ACC112 (cell line): ENCODE measurements around the gene KCNQ5.
A peak's percentile ranks its signal among the peaks of the same experiment; 100 is the strongest.

Experiments used
- H2AFZ ChIP-seq: fragments of 200-600 bp; sonication (generic); one replicate; pipeline ENCODE4 v1.6.0; 2017; ENCODE audit warnings: antibody characterized with exemption, low read length; ENCODE audit not compliant: unreplicated experiment
- H3K27ac ChIP-seq: fragments of 200-600 bp; sonication (generic); 2 replicates; pipeline ENCODE4 v1.5.1; 2014; ENCODE audit warnings: low read depth, mild to moderate bottlenecking, antibody characterized with exemption, low read length, moderate library complexity
- H3K27me3 ChIP-seq: fragments of 200-600 bp; sonication (generic); 2 replicates; pipeline ENCODE4 v1.6.1; 2014; ENCODE audit warnings: mild to moderate bottlenecking, antibody characterized with exemption, low read length, moderate library complexity, mixed read lengths; ENCODE audit not compliant: insufficient read depth
- H3K36me3 ChIP-seq: fragments of 200-600 bp; sonication (generic); 2 replicates; pipeline ENCODE4 v1.6.1; 2016; ENCODE audit warnings: mild to moderate bottlenecking, antibody characterized with exemption, low read length, moderate library complexity, mixed read lengths; ENCODE audit not compliant: insufficient read depth
- H3K4me1 ChIP-seq: fragments of 200-600 bp; sonication (generic); one replicate; pipeline ENCODE4 v1.6.1; 2016; ENCODE audit warnings: low read length, mixed read lengths; ENCODE audit not compliant: insufficient read depth, unreplicated experiment, control insufficient read depth
- H3K4me3 ChIP-seq: fragments of 200-600 bp; sonication (generic); 2 replicates; pipeline ENCODE4 v1.5.1; 2014; ENCODE audit warnings: mild to moderate bottlenecking, low read depth, low read length
- H3K79me2 ChIP-seq: fragments of 200-600 bp; sonication (generic); one replicate; pipeline ENCODE4 v1.6.0; 2016; ENCODE audit warnings: low read length; ENCODE audit not compliant: control insufficient read depth, unreplicated experiment, insufficient read depth

KCNQ5 gene

DNA sequence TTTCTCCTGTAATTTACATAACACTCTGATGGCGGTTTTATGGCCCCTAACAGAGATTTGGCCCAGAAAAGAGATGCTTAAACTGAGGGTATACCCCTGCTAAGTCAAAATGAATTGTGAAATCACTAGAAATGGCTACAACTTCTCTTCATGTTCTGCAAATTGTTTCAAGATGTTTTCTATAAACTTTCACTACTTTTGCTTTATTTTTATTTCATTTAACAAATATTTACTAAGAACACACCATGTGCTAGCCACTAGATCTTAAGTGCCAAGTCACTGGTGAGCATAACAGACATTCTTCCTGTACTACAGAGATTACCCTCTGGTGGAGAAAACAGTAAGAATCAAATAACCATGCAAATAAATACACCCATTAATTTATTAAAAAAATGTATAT, 87.6 kb downstream of the KCNQ5 start:
- Histone ChIP-seq H3K4me1 (no peaks in the 10 kb centered on the region), H3K79me2 (no peaks in the 10 kb centered on the region)

DNA sequence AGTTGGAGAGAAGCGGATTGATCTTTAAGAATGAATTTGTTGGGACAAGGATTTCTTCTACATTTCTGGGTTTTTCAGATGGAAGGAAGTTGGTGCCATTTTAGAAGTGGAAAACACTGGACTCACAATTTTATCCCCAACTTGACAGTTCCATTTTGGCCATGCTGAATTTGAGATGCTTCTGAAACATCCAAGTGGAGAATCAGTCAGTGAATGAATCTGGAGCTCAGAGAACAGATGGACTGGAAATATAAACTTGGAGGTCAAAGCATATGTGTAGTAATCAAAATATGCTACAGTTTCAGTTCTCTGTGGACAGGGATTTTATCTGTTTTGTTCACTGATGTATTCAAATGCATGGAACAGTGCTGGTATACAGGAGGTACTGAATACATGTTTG, 89.9 kb downstream of the KCNQ5 start:
- Histone ChIP-seq H3K79me2 (no peaks in the 10 kb centered on the region), H3K27me3 (no peaks in the 10 kb centered on the region), H3K27ac (no peak overlapping the region), H3K4me3 (no peak overlapping the region), H3K36me3 (peaks cover 8% of the 10 kb centered on the region; the same call in 1 of the 2 replicates), H3K4me1 (no peaks in the 10 kb centered on the region), H2AFZ (no peak overlapping the region)

More for the DNA sequence above, 87.6 kb downstream of the KCNQ5 start:
- Histone ChIP-seq H3K4me3 (no peak overlapping the region), H3K27ac (no peak overlapping the region), H3K36me3 (peaks cover 8% of the 10 kb centered on the region; the same call in 1 of the 2 replicates), H2AFZ (no peak overlapping the region), H3K27me3 (no peaks in the 10 kb centered on the region)

DNA sequence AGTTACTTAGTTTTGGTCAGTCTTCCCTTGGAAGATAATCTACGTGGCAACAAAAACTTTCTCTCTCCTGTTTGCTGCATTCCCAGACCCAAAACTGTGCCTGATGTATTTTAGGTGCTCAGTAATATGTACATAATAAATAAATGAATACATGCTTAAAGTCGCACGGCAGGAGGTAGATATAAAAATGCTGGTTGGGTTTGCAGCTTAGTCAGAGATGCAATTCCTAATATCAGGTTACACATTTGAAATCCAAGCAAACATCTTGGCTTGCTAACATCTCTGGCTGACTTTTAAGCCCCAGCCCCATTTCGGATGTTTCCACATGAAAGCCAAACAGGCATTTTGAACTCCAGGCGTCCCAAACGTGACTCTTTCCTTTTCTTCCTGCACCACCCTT, 91.0 kb downstream of the KCNQ5 start:
- H3K36me3 ChIP-seq, result peaks cover 8% of the 10 kb centered on the region; the same call in 1 of the 2 replicates

DNA sequence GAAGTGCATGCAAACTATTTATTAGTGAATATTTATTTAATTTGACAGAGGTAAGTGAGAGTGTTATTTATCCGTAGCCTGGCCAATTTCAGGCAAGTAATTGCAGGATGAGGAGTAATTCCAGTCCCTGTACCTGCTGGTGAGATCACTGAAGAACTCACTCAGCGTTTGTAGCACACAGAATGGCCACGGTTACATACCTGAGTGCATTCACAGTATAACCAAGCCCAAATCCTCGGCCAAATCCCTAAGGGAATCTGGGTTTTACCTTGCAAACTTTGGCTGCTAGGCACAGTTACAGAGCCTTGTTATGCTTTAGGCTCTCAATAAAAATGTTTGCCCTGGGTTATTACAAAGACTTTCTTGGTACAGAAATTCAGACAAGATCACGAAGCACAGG, 93.3 kb downstream of the KCNQ5 start:
- peaks cover 5% of the 10 kb centered on the region; the same call in 1 of the 2 replicates for H3K36me3 ChIP-seq
- no peaks in the 10 kb centered on the region for H3K27me3 ChIP-seq
- no peak overlapping the region for H2AFZ ChIP-seq
- peaks cover 5% of the 10 kb centered on the region for H3K4me1 ChIP-seq
- no peaks in the 10 kb centered on the region for H3K79me2 ChIP-seq
- H3K4me3 ChIP-seq, result no peak overlapping the region
- H3K27ac ChIP-seq, result no peak overlapping the region

More for the DNA sequence above, 91.0 kb downstream of the KCNQ5 start:
- H3K27me3 ChIP-seq, result no peaks in the 10 kb centered on the region
- H3K79me2 ChIP-seq, result no peaks in the 10 kb centered on the region
- H3K4me1 ChIP-seq, result no peaks in the 10 kb centered on the region
- H3K4me3 ChIP-seq, result no peak overlapping the region
- H2AFZ ChIP-seq, result no peak overlapping the region
- no peak overlapping the region for H3K27ac ChIP-seq

DNA sequence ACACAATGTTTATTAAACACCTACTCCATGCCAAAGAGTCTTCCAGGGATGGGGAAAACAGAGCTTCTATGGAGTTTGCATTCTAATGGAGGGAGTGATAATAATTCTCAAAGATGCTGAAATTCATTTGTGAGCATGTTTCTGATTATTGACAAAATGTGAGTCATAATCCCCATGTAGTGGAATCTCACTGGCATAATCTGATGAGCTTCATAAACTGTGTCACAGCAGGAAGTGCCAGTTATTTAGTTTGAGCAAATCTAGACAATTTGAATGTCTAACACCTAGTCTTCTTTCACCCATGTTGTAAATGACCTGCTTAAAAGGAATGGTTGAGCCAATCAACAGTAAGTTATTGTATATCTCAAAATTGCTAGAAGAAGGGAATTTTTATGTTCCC, 95.1 kb downstream of the KCNQ5 start:
- Histone ChIP-seq H2AFZ (no peak overlapping the region), H3K79me2 (no peaks in the 10 kb centered on the region)

DNA sequence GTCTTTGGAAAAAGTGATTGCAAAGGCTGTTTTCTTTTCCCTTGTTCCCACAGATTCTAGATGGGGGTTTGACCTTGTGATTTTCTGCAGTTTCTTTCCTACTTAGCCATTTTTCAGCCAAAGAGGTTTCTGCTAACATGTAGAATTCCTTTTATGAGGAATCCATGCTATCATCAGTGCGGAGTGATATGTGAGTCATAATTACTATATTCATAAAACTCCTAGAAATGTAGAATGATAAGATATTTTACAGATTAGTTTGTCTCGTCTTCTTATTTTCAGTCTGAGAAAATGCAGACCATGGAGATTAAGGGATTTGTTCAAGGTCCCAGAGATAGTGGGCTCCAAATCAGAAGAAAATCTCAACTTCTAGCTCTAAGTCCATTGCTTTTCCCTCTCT, 98.6 kb downstream of the KCNQ5 start:
- H3K4me1 ChIP-seq, result peaks cover 14% of the 10 kb centered on the region
- no peak overlapping the region for H3K27ac ChIP-seq
- H3K4me3 ChIP-seq, result 0 out of 2 replicates have a peak overlapping the region, but pooled peaks have one; percentile 14
- H3K36me3 ChIP-seq, result no peaks in the 10 kb centered on the region
- H3K27me3 ChIP-seq, result no peaks in the 10 kb centered on the region
- peak overlapping the region; percentile 22 for H2AFZ ChIP-seq
- no peaks in the 10 kb centered on the region for H3K79me2 ChIP-seq

More for the DNA sequence above, 95.1 kb downstream of the KCNQ5 start:
- Histone ChIP-seq H3K36me3 (no peaks in the 10 kb centered on the region), H3K27ac (no peak overlapping the region), H3K27me3 (no peaks in the 10 kb centered on the region), H3K4me1 (peaks cover 14% of the 10 kb centered on the region), H3K4me3 (no peak overlapping the region)

DNA sequence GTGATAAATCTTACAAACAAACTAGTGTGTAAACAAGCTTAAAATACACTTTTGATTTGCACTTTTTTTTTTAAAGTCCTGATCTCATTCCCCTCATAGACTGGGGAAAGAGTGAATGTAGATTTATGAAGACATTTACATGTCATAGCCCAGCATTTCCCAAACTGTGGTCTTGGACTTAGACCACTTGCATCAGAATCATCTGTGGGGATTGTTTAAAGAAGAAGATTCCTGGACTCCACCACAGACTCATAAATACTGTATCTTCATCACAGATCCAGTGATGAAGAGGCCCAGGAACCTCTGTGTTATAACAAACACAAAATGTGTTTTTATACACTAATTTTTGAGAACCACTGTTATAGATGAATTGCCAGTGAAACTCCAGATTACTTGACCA, 99.5 kb downstream of the KCNQ5 start:
- H3K36me3 ChIP-seq, result no peaks in the 10 kb centered on the region
- H2AFZ ChIP-seq, result no peak overlapping the region
- H3K27me3 ChIP-seq, result no peaks in the 10 kb centered on the region
- H3K4me1 ChIP-seq, result peaks cover 14% of the 10 kb centered on the region
- no peaks in the 10 kb centered on the region for H3K79me2 ChIP-seq
- H3K4me3 ChIP-seq, result no peak overlapping the region
- no peak overlapping the region for H3K27ac ChIP-seq

DNA sequence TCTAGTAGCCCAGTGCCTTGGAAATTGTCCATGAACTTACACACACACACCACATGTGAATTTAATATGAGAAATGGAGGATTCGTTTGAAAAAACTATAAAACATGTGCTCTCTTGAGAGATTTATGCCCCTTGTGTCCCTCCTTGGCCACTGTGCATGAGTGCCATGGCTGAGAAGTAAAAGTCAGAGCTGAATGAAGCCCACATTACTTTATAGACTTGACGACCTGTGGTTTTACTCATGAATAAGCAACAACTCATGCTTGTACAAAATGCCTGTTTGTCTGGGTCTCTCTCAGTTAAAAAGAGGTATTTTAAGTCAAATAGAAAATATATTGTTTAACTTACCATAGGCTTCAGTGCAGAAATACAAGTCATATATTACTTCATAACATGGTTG, 102.7 kb downstream of the KCNQ5 start:
- Histone ChIP-seq H3K36me3 (peaks cover 3% of the 10 kb centered on the region; the same call in 1 of the 2 replicates), H2AFZ (no peak overlapping the region), H3K4me1 (peaks cover 21% of the 10 kb centered on the region), H3K27me3 (no peaks in the 10 kb centered on the region), H3K79me2 (no peaks in the 10 kb centered on the region), H3K27ac (no peak overlapping the region), H3K4me3 (no peak overlapping the region)

DNA sequence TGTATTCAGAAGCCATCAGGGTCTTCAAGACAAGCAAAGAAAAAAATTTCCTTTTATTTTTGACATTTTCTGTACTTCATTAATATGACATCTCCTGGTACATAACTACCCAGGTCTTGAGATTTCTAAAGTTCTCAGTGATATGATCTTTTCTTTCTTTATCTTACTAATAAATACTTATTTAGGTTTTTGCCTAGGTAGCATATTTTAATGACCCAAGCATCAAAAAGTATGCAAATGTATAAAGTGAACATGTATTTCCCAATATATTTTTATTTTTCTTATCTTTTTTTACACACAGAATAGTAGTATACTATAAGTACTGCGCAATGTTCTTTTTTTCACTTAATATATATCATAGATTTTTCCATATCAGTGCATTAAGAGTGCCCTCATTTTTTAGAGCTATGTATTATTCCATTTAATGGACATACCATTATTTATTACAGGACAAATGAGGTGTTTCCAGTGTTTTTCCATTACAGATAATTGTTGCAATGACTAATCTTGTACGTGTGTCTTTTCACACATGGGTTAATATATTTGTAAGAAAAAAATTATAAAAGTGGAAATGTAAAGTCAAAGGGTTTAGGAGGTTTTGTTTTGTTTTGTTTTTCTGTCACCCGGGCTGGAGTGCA, 107.0 kb downstream of the KCNQ5 start:
- no peaks in the 10 kb centered on the region for H3K79me2 ChIP-seq

DNA sequence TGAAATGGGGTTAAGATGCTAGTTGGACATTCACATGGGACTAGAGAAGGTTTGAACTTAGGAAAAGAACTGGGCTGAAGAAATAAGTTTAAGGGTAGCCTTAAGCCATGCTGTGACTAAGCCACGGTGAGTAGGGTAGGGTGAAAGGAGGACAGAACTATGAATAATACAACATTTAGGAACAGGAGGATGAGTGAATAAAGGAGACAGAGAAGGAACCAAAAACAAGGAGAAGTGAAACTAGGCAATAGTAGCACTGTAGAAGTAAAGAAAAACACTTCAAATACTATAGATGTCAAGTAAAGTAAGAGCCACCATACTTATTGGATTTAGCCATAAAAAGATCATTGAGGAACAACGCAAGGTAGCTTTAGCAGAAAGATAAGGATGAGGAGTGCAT, 111.2 kb downstream of the KCNQ5 start:
- H3K4me3 ChIP-seq, result no peak overlapping the region
- peaks cover 8% of the 10 kb centered on the region for H3K4me1 ChIP-seq
- no peak overlapping the region for H2AFZ ChIP-seq
- H3K79me2 ChIP-seq, result no peaks in the 10 kb centered on the region
- H3K36me3 ChIP-seq, result peaks cover 3% of the 10 kb centered on the region; the same call in 1 of the 2 replicates
- H3K27ac ChIP-seq, result no peak overlapping the region
- no peaks in the 10 kb centered on the region for H3K27me3 ChIP-seq

More for the DNA sequence above, 107.0 kb downstream of the KCNQ5 start:
- Histone ChIP-seq H3K27me3 (no peaks in the 10 kb centered on the region), H3K4me1 (peaks cover 11% of the 10 kb centered on the region), H3K4me3 (no peak overlapping the region), H3K27ac (no peak overlapping the region), H2AFZ (no peak overlapping the region), H3K36me3 (peaks cover 3% of the 10 kb centered on the region; the same call in 1 of the 2 replicates)

DNA sequence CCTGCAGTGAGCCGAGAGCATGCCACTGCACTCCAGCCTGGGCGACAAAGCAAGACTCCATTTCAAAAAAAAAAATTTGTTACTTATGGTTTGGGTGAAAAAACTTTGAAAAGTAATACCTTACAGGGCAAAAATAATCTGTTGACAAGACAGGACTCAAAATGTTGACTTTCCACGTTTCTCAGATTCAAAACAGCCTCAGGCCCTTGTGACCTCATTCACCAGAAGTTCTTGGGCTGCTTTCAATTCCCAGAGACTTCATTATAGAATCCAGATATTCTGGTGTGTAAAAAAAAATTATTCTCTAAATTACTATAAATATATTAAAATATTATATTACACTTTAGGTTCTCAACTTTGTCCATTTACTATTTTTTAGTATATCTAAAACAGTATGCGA, 116.2 kb downstream of the KCNQ5 start:
- no peak overlapping the region for H2AFZ ChIP-seq
- H3K27ac ChIP-seq, result no peak overlapping the region
- H3K79me2 ChIP-seq, result no peaks in the 10 kb centered on the region
- H3K27me3 ChIP-seq, result no peaks in the 10 kb centered on the region
- H3K4me1 ChIP-seq, result peaks cover under 1% of the 10 kb centered on the region
- no peaks in the 10 kb centered on the region for H3K36me3 ChIP-seq
- H3K4me3 ChIP-seq, result no peak overlapping the region
